ENCODE data around the gene AGMAT. TPM values are rescaled to one million over a fixed set of nuclear protein-coding genes. Genes with fewer than 3 reads are reported as not detected.
A peak's percentile ranks its signal among the peaks of the same experiment; 100 is the strongest.

Gene AGMAT
- total and polyA plus RNA-seq, 2 of the 4 experiments (the other 2 are of a cell fraction), result 0.18 to 0.26 TPM

GRCh38 chr1:15541231-15541792 lies 43.5 kb downstream of the AGMAT start:
- no peak overlapping the region for H3K4me3 ChIP-seq (ENCODE audit: insufficient read depth, low read depth, low read length)
- peaks cover 39% of the 10 kb centered on the region for H3K36me3 ChIP-seq (ENCODE audit: control insufficient read depth, insufficient read depth, low read length)
- H3K18ac ChIP-seq (ENCODE audit: low read depth, low read length), result no peak overlapping the region
- H2AFZ ChIP-seq (replicated peaks; ENCODE audit: low read length, poor library complexity), result no peak overlapping the region
- H3K4ac ChIP-seq (ENCODE audit: low read depth, low read length), result no peak overlapping the region
- H4K5ac ChIP-seq (ENCODE audit: low read depth, low read length), result no peak overlapping the region
- dilution Hi-C loops (cut with HindIII; ENCODE audit: low sequenced_read_pairs, unreplicated experiment), result no loop called here
- no peak overlapping the region for H2BK15ac ChIP-seq (ENCODE audit: low read depth, low read length)
- BruUV-seq (replicated peaks), result no TSS peak
- DNase-seq (no peak), ATAC-seq (ENCODE audit: low read depth) (no peak)
- CTCF ChIA-PET, result no interaction called here
- peaks cover 10 to 12% of the 10 kb centered on the region in 2 experiments; a peak in 3 of 4 replicates for H3K79me1 ChIP-seq (ENCODE audit: low read depth in 1 of 2, low read length in 2 of 2)
- H4K8ac ChIP-seq (ENCODE audit: low read depth in 2 of 2, low read length in 2 of 2), result no peak overlapping the region
- H2BK20ac ChIP-seq (ENCODE audit: low read depth, low read length), result no peak overlapping the region
- H3K9me1 ChIP-seq (ENCODE audit: insufficient read depth, low read length), result peaks cover 3% of the 10 kb centered on the region
- no peak overlapping the region for H3K56ac ChIP-seq (ENCODE audit: extremely low read depth, insufficient read depth, low read length)
- no peak for TF ChIP-seq FOS (IDR thresholded peaks at IDR 0.05; ENCODE audit: low read depth, low read length)
- TF ChIP-seq MAFK (IDR thresholded peaks at IDR 0.05; ENCODE audit: low read depth, low read length), result peak; percentile 47
- TF ChIP-seq, protein P1, sequence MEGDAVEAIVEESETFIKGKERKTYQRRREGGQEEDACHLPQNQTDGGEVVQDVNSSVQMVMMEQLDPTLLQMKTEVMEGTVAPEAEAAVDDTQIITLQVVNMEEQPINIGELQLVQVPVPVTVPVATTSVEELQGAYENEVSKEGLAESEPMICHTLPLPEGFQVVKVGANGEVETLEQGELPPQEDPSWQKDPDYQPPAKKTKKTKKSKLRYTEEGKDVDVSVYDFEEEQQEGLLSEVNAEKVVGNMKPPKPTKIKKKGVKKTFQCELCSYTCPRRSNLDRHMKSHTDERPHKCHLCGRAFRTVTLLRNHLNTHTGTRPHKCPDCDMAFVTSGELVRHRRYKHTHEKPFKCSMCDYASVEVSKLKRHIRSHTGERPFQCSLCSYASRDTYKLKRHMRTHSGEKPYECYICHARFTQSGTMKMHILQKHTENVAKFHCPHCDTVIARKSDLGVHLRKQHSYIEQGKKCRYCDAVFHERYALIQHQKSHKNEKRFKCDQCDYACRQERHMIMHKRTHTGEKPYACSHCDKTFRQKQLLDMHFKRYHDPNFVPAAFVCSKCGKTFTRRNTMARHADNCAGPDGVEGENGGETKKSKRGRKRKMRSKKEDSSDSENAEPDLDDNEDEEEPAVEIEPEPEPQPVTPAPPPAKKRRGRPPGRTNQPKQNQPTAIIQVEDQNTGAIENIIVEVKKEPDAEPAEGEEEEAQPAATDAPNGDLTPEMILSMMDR (conservative IDR thresholded peaks at IDR 0.05; ENCODE audit: low read depth, low read length), result no peak
- no peak for TF ChIP-seq NFE2L2 (IDR thresholded peaks at IDR 0.05; ENCODE audit: low read depth, low read length)
- no peak for TF ChIP-seq MXI1 (IDR thresholded peaks at IDR 0.05; ENCODE audit: borderline replicate concordance, low read depth, low read length)
- TF ChIP-seq RFX5 (IDR thresholded peaks at IDR 0.05; ENCODE audit: low read depth, low read length), result no peak
- H2BK5ac ChIP-seq (ENCODE audit: low read depth, low read length, poor library complexity, severe bottlenecking), result no peak overlapping the region
- no peaks in the 10 kb centered on the region for H3K9me3 ChIP-seq (ENCODE audit: control insufficient read depth, insufficient read depth, low read length)
- no peak overlapping the region for H3K4me2 ChIP-seq (ENCODE audit: low read depth, low read length)
- no peak overlapping the region for H2BK120ac ChIP-seq (ENCODE audit: low read depth, low read length)
- no peak overlapping the region for H3K14ac ChIP-seq (replicated peaks; ENCODE audit: low read depth, low read length)
- POLR2A ChIA-PET (ENCODE audit: unreplicated experiment), result no interaction called here
- intact Hi-C loops (cut with micrococcal nuclease), result no loop called here
- in situ Hi-C loops (cut with MboI; ENCODE audit: low sequenced_read_pairs), result no loop called here
- no peak overlapping the region for H3K23ac ChIP-seq (ENCODE audit: low read depth, low read length)
- no peak overlapping the region for H2AK5ac ChIP-seq (ENCODE audit: low read depth, low read length)
- H3K27me3 ChIP-seq (ENCODE audit: control insufficient read depth, insufficient read depth, low read length), result no peaks in the 10 kb centered on the region
- H2AK9ac ChIP-seq (replicated peaks; ENCODE audit: low read depth, low read length, poor library complexity), result no peak overlapping the region
- no peak overlapping the region for H3K9ac ChIP-seq (ENCODE audit: low read depth, low read length)
- H4K20me1 ChIP-seq (ENCODE audit: insufficient read depth, low read length), result no peaks in the 10 kb centered on the region
- WGBS, 2 experiments (ENCODE audit: extremely low coverage in 2 of 2, insufficient read length in 1 of 2), result no CpG with 5 or more reads among the region's 4 CpGs
- no peak overlapping the region for H3K27ac ChIP-seq (ENCODE audit: insufficient read depth, low read length)
- H3K4me1 ChIP-seq (ENCODE audit: control insufficient read depth, insufficient read depth, low read length), result peaks cover 6% of the 10 kb centered on the region
- H4K91ac ChIP-seq (ENCODE audit: insufficient read depth, low read depth, low read length), result no peak overlapping the region

All from IMR-90 (cell line).